DND-41 (cell line): ENCODE measurements around the gene RNF31.

Experiments used
- CTCF ChIP-seq: IDR thresholded peaks from 2 replicates; pipeline ENCODE4 v1.5.1; 2012; ENCODE audit warnings: borderline replicate concordance, low read length, moderate library complexity, mild to moderate bottlenecking; ENCODE audit not compliant: poor library complexity, severe bottlenecking; ENCODE audit errors: extremely low read depth
- EZH2 ChIP-seq: IDR thresholded peaks from 3 replicates; pipeline ENCODE4 v1.6.1; 2012; ENCODE audit warnings: borderline replicate concordance, low read depth, mild to moderate bottlenecking, moderate library complexity, low read length, inconsistent platforms; ENCODE audit not compliant: severe bottlenecking

DNA sequence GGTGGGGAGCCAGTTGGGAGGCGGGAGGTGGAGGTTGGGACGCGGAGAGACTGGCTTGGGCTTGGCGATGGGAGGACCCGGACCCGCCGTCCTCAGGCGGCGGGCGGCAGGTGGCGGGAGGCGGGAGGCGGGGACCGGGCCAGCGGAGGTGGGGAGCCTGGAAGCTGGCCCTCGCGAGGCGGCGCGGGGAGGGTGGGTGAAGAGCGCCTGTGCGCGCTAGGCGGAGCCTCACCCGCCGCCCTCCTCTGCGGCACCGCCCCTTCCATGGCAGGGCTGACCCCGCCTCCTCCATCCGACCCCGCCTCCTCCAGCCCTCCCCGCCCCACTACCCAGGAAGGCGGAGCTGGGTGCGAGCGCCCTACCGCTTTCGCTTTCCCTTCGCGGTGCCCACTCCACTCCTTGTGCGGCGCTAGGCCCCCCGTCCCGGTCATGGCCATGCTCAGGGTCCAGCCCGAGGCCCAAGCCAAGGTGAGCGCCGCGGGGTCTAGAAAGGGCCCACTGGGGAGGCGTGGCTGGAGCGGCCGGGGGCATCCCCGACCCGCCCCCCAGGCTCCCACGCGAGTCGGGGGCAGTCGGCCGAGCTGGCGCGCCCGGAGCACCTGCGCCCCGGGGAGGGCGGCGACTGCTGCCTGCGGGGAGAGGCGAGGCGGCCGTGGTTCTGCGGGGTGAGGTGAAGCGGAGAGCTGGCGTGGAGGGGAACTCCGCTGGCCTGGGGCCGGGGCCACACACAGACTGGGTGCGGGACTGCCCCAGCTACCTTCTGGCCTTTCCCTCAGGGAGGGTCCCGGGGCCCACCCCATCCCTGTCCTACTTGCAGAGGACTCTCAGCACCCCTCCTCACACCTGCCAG is 11.2 kb upstream of the RNF31 start, which contains the start of gene PSME1:
- no peak for TF ChIP-seq CTCF
- TF ChIP-seq EZH2, result no peak
